HepG2 (cell line): ENCODE measurements around the gene TPBG.

Experiments used
- NFATC3 ChIP-seq: sonication (generic); formaldehyde crosslinking; IDR thresholded peaks from 2 replicates; pipeline ENCODE4 v1.5.1; 2020; ENCODE audit warnings: mild to moderate bottlenecking, missing genetic modification reagents
- NR2C2 ChIP-seq: sonication (generic); formaldehyde crosslinking; IDR thresholded peaks from 2 replicates; pipeline ENCODE4 v1.4.0; 2020; ENCODE audit warnings: missing genetic modification reagents, mild to moderate bottlenecking, moderate library complexity, borderline replicate concordance

- no peak for TF ChIP-seq NR2C2 (CRISPR knock-in tag)
- no peak for TF ChIP-seq NFATC3 (CRISPR knock-in tag)
These were observed 21.9 kb downstream of the TPBG start for GRCh38 chr6:82385546-82385945.
